NCI-H1417 (cell line): Measurements from ENCODE around the gene OR6K2.
"Not testable (repeated sequence)": the region's sequence is repeated elsewhere in the genome, so short reads cannot be mapped to it uniquely, and the experiment has no call there.

Experiments
- DNase-seq, 3 experiments: peaks; one replicate each; lab custom pipeline; 2025; lab: John Stamatoyannopoulos, UW

OR6K2 gene, protein sequence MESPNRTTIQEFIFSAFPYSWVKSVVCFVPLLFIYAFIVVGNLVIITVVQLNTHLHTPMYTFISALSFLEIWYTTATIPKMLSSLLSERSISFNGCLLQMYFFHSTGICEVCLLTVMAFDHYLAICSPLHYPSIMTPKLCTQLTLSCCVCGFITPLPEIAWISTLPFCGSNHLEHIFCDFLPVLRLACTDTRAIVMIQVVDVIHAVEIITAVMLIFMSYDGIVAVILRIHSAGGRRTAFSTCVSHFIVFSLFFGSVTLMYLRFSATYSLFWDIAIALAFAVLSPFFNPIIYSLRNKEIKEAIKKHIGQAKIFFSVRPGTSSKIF

DNA sequence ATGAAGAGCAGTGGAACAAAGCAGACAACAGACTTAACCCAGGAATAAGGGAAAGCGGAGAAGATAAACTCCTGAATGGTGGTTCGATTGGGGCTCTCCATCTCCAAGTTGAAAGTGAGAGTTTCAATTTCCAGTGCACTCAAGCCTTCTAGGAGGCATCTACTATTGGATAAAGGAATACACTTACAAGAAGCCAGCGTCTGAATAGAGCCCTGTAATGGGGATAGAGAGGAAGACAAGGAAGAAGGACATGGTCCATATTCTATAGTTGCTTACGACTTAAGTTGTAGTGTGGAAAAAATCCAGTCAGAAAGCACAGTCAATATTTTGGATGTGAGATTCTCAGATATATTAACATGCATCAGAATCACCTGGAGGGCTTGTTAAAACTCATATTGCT is at the start of gene OR6K2:
Gene OR6K2 (minus strand): TSS at position 101 of the 400 bp plus-strand sequence. CDS start 0 bp downstream, at position 101.
- no peak for DNase-seq

DNA sequence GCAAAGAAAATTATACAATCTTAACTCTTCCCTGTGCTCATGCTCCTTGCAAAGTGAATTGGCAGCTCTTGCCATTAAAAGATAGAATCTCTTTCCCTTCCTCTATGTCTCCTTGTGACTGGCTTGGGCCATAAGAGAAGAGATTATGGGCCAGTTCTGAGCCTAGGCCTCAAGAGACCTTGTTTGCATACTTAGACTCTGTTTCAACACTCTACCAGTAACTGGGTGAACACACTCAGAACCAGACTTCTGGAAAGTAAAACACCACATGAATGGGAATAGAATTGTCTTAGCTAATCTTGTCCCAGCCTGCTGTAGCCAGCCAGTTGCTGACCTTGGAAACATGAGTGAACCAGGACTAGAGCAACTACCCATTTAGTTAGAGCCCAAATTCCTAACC is 35.4 kb upstream of the OR6K2 start:
- DNase-seq, result no peak

DNA sequence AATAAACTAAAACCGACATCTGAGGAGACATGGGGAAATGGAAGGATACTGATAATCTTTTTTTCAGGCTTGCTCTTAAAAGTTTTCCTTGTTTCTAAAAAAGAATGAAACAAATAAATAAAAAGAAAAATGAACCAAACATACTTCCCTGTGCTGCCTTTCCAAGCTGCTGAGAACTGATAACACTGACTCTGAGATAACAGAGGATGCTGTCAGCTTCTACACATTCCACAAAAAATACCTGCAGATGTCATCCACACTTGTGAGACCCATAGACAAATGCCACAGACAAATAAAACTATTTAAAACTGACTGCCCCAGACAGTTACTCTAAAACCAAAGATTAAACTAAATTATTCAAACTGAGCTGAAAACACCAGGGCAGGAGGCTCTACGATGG is 32.1 kb upstream of the OR6K2 start:
- DNase-seq, result no peak

DNA sequence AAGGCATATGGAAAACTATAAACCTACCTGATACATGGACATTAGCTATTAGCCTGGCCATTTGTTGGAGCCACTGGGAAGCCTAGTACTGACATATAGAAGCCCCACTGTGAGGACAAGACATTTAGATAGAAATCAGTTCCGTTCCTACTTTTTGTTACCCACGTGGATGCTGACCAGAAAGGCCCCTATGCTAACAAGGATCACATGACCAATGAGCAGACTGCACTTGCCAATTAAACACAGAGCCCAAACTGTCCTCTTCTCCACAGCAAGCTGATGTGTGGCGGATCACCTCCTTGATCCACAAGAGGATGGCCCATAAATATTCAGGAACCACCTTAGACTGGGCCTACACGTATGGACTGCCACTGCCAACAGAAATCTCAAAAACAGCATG is 31.3 kb upstream of the OR6K2 start:
- DNase-seq, result no peak

DNA sequence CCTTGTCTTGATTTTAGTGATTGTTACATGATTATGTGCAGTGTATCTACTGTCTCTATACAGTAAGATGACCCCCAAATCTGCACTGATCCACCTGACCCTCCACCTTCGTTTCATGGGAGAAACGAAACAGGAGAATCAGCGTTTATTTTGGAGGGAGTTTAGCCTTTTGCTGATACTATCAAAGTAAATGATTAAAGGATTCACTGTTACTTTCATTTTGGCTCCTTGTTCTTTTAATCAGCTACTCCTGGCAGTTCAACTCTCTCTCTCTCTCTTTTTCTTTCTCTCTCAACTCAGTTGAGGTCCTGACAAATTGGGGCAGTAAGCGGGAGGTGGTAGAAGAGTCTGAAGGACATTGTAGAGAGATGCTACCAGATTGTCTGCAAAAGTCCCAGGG is 30.0 kb upstream of the OR6K2 start:
- no peak for DNase-seq

DNA sequence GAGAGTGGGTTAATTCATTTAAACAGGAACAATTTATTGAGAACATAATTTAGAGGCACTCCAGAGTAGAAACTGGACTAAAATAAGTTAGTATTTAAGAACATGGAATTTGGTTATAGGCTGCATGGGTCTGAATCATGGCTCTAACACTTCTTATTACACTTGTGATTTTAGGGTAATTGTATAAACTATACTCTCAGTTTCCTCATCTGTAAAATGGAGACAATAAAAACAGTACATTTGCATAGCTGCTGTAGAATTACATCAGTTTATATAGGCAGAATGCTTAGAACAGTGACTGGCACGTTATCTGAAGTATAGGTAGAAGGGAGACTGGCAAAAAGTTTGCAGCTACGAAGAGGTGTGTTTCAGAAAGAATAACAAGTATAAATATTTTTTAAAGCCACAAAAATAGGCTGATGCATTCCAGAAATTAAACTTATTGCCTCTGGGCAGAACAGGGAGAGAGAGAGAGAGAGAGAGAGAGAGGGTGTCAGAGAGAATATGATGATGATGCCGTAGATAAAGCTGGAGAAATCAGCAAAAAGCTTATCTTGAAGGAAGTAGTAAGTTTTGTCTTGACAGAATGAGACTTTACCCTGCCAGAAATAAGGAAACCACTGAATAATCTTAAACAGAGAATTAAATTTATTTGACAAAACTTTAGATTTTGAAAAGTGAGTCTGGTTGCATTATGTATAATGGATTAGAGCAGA is 28.2 kb upstream of the OR6K2 start:
- no peak for DNase-seq

DNA sequence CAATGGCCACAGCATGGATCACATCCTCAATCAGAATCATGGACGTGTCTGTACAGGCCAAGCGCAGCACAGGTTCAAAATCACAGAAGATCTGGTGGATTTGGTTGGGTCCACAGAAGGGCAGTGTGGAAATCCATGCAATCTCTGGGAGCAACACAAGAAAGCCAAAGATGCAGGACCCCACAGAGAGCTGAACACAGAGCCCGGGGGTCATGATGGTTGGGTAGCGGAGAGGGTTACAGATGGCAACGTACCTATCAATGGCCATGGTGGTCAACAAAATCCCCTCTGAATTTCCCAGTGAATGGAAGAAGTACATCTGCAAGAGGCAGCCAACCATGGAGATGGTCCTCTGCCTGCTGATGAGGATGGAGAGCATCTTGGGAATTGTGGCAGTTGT is 24.0 kb upstream of the OR6K2 start:
- DNase-seq, result no peak

DNA sequence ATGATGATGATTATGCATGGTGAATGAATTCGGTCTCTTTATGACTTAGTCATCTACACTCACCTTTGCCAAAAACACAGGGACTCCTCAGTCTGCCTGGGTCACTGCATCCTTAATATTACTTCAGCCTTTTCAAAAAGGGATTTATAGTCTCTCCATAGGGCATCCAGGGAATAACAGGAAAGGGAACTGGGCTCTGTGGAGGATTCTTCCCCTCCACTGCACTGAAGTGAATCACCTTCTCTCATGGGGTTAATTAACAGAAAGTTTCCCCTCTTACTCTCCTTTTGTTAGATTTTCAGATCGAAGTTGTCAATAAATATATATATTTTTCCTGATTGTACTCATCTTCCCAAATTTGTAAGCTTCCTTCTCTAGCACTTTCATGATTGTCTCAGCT is 20.2 kb upstream of the OR6K2 start, which contains the start of gene OR6K3:
Gene OR6K3 (minus strand): TSS at position 101 of the 400 bp plus-strand sequence. CDS start 2,605 bp downstream, outside the sequence.
- DNase-seq, result no peak

DNA sequence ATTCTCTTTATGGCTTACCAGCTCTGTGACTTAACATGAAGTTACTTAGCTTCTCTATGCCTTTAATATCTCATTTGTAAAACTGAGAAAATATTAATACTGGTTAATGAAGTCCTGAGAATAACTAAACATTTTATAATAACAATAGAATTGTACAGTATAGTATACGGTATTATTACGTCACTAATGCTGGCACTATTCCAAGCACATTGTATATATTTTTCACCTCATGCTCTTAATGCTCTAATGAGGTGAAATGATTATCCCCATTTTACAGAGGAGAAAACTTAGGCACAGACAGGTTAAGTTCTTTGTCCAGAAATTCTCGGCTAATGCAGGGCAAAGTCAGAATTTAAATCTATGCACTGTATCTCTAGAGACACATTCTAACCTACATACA is 19.2 kb upstream of the OR6K2 start:
- DNase-seq, result no peak

DNA sequence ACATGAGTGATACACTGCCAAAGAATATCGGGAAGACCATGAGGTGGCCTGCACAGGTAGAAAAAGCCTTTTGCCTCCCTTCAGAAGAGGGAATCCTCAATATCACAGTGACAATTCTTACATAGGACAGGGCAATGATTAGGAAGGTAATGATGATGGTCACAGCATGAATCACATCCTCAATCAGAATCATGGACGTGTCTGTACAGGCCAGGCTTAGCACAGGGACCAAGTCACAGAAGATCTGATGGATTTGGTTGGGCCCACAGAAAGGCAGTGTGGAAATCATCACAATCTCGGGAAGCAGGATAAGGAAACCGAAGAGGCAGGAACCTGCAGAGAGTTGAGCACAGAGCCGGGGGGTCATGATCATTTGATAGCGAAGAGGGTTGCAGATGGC is 16.9 kb upstream of the OR6K2 start:
- DNase-seq, result no peak

DNA sequence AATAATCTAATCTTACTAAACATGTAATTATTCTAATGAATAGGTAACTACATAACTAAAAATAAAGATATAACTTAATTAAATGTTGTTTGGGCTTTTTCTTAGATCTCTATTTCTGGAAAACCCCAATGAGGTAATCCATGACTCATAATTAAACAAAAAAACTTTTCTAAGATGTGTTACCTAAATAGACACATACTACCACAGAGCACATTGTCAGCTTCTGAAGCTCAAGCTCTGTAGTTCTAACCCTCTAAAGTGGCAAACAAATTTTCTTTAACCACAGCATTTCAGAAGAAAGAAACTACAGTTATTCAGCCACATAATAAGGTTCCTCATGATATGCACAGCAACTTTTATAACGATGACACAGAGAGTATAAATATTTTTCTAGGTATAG is 15.9 kb upstream of the OR6K2 start:
- DNase-seq, result no peak

DNA sequence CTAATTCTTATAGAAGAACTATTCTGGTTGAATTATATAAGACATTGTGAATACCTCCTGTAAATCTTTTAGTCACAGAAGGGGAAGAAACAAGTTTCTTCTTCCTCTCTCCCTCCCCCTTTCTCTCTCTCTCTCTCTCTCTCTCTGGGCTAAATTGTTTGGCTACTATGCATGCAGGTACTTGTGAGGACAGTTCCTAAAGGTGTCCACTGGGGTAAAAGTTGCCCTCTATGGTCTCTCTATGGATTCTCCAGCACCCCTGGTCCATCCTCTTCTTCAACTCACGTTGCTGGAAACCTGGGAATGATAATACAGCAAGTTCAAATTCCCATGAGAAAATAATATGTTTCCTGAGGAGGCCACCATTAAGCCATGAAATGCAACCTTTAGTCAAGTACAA is 14.3 kb upstream of the OR6K2 start:
- DNase-seq, result no peak

DNA sequence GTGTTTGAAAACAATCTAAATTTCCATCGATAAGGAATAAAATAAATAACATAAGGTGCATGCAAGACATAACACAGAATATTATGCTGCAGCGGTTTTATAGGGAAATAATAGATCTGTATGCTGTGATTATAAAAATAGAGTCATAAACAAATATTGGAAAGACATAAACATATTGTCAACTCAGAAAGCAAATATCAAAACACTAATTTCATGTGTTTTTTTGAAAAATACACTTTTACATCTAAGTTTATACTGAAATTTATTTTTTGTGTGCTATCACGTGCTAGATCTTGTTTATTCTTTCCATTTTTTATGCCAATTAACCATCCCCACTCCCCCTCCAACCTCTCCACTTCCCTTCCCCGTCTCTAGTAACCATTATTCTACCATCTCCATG is 10.6 kb upstream of the OR6K2 start:
- DNase-seq, result no peak

DNA sequence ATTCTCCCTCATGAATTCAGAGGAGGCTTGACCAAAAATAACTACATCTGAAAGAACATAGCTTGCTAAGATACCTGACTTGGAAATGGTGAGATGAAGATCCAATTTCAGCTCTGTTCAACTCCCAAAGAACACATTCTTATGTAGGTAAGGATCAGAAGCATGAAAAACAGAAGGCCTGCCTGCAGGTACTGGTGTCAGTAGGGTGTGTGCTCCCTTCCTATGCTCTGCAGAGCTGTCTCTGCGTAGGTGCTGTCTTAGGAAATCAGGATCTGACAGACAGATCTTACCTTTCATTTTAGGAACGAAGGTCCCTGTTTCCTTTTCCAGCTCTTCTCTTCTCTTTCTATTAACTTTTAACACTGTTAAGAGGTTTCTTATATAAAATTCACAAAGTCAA is 5.6 kb upstream of the OR6K2 start:
- DNase-seq, result no peak

DNA sequence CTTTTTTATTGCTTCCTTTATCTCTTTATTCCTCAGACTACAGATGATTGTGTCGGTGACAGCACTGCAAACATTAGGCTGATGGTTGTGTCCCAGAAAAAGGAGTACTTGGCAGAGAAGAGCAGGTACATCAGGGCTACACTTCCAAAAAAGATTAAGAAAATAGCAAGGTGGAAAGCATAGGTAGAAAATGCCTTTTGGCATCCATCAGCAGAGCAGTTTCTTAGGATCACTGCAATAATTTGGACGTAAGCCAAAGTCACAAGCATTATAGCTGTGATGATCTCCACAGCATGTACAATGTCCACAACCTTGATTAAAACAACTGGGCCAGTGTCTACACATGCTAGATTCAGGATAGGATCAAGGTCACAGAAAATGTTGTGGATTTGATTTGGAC is 5.9 kb downstream of the OR6K2 start:
- DNase-seq, result no peak

DNA sequence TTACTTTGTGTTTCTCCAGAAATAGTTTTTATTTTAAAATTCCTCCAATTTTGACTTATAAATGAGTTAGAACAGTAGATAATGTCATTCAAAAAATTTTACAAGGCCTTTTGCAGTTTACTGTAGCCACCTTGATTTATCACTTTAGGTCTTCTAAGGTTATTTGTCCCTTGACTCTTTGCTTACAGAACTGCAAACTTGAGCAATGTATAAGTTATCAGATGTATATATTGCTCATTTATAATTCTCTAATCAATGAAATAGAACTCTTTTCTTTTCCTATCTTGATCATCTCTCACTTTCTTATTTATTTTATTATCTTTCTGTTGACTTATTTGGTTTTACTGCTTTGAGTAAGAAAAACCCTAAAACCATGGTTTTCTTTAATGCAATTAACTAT is 8.1 kb downstream of the OR6K2 start:
- DNase-seq, result no peak

DNA sequence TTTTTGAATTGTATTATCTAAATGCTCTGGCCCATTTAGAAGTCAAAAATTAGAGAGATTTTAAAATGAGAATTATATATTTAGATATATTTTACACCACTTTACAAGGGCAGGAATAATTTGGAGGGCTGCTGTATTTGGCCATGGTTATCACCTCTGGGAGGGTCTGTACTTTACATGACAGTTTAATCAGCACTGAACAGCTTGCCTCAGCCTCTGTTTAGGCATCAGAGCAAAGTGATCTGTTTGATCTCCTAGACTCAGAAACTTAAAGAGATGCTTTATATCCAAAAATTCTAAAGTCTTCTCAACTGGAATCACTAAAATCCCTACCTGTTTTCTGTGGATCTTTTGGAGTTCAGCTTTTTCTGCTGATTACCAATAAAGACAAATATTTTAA is 8.5 kb downstream of the OR6K2 start:
- DNase-seq, result no peak

DNA sequence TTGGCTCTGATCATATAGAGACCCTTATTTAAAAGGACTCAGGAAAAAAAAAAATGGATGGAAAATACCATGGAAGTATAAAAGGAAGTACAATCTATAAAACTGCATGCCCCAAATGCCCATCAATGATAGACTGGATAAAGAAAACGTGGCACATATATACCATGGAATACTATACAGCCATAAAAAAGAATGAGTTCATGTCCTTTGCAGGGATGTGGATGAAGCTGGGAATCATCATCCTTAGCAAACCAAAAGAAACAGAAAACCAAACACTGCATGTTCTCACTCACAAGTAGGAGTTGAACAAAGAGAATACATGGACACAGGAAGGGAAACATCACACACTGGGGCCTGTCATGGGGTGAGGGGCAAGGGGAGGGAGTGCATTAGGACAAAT is 9.3 kb downstream of the OR6K2 start:
- DNase-seq, result not testable (repeated sequence)

DNA sequence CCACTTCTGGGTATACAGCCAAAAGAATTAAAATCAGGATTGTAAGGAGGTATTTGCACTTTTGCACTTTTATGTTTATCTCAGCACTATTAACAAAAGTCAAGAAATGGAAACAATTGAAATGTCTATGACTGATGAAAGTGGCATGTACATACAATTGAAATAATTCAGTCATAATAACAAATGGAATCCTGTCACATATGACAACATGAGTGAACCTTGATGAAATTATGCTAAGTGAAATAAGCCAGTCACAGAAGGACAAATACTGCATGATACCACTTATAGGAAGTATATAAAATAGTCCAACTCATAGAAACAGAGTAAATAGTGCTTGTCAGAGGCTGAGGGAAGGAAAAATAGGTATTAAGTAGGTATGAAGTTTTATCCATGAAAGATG is 10.6 kb downstream of the OR6K2 start:
- DNase-seq, result no peak

DNA sequence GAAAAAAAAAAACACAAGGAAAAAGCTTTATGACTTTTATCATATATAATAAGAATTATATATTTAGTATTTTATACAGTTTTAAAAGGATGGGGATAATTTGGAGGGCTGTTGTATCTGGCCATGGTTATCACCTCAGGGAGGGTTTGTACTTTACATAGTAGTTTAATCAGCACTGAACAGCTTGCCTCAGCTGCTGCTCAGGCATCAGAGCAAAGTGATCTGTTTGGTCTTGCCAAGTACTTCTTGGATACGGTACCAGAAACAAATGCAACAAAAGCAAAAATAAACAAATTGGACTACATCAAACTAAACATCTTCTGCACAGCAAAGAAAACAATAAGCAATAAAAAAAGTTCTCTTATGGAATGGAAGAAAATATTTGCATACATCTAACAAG is 11.3 kb downstream of the OR6K2 start:
- DNase-seq, result no peak

DNA sequence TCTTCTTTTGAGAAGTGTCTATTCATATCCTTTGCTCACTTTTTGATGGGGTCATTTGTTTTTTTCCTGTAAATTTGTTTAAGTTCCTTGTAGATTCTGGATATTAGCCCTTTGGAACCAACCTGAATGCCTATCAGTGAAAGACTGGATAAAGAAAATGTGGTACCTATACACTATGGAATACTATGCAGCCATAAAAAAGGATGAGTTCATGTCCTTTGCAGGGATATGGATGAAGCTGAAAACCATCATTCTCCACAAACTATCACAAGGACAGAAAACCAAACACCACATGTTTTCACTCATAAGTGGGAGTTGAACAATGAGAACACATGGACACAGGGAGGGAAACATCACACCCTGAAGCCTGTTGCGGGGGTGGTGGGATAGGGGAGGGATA is 12.1 kb downstream of the OR6K2 start:
- not testable (repeated sequence) for DNase-seq

DNA sequence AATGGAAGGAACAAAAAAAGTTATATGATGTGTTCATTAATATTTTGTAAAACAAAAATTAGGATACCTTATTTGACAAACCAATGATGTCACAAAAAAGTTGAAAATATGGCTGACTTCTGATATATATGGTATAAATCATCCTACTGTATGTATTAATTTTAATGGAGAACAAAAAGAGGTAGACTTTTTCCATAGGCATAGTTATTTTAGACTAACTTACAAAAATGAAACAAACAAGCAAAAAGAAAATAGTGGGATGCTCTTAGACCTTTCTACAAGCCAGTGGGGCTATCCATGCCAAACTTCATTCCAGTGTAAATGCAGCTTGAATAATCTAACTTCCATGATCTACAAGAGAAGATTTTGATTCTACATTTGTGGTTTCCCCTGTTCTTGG is 13.4 kb downstream of the OR6K2 start:
- DNase-seq, result no peak

DNA sequence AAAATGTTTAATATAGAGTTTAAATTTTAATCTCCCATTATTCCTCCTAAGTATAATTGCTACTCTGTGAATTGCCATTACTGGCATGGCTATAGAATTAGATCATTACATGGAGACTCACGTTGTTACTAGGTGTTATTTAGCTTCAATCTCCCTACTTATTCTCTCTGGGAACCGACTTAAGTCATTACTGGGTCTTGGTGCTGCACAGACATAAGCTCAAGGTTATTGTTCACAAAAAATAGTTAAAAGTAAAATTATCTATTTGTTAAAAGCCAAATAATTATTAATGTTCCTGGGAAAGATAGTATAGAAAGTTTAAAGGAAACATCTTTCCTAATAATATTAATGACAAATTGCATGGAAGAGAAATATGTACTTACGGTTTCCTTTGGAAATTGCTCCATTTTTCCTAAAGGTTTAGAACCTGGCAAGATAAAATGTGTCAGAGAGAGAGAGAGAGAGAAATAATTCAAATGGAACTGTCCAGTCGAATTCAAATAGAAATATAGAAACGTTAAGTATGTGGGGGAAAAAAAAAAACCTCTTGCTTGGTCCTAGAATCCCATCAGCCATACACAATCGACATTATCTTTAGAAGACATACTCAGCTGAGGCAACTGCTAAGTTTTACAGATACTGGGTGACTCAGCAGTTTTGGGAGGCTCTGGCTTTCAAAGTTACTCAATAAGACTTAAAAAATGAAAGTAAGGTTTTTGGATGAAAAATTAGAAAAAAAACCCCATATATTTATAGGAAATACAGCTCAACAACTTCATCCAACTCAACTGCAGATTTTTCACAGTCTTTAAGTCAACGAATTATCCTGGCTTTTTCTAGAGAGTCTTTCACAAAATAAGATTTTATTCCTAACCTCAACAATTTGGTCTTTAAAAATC is 14.1 kb downstream of the OR6K2 start, which contains the start of gene SPTA1:
Gene SPTA1 (minus strand): TSS at position 605 of the 899 bp plus-strand sequence. CDS start 198 bp downstream, at position 407.
- no peak for DNase-seq
